ENCODE data around the gene LCN10.

Gene LCN10

DNA sequence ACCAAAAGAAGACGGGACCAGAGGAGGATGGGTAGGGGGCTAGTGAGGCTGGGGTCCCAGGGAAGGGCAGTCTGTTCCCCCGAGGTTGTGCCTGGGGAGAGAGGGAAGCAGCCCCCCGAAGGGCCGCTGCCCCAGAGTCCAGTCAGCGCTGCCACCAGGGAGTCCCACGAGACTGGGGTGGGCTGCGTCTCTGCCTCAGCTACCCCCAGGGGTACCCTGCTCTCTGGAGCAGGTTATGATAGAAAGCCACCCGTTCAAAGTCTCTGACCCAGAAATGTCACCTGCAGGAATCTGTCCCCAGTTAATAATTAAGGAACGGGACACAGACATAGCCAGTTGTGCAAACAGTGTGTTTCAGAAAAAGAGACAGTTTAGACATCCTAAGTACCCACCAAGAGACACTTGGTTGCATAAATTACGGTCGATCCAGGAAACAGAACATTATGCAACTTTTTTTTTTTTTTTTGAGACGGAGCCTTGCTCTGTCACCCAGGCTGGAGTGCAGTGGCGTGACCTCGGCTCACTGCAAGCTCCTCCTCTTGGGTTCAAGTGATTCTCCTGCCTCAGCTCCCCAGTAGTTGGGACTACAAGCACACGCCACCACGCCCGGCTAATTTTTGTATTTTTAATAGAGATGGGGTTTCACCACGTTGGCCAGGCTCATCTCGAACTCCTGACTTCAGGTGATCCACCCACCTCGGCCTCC lies 44.8 kb downstream of the LCN10 start:
- no peak for DNase-seq

DNA sequence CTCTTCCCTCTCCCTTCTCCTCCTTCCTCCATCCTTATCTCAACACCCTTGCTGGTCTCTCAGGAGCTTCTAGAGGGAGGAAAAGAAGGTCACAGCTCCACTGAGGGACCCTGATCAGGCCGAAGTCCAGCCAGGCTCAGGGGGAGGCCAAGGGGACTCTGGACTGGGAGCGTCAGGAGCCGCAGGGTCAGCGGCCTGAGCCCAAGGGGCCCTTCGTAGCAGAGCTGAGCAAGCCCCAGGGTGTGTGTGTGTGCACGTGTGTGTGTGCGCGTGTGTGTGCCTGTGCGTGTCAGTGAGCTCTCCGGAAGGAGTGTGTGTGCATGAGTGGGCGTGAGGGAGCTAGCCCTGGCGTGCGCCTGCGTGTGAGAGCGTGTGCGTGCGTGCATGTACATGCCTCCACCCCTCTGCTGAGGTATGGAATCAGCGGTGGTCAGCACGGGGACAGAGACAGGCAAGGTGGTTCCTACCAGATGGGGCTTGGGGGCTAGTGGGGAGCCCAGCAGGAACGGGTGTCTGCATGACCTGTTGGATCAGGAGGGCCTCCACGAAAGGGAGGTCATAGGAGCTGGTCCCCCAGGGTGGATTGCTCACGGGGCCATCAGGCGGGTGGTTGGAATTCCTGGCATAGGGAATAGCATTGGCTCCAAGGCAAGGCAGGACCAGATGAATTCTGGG lies 45.5 kb downstream of the LCN10 start:
- no peak for DNase-seq

DNA sequence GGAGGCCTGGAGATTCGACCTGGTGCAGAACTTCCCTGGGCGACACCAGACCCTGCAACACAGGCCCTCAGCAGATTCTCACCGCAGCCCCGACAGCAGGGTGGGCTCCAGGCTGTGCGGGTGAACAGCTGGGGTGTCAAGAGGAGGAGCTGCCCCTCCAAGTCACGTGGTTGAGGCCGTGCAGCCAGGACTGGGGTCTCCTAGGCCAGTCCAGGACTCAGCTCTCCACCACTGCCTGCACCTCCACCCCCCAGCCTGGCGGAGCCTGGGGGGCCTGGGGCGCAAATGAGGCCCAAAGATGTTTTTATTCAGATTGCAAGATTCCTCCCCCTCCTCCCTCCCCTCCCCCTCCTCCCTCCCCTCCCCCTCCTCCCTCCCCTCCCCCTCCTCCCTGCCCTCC lies 46.2 kb downstream of the LCN10 start:
- DNase-seq: no peak

DNA sequence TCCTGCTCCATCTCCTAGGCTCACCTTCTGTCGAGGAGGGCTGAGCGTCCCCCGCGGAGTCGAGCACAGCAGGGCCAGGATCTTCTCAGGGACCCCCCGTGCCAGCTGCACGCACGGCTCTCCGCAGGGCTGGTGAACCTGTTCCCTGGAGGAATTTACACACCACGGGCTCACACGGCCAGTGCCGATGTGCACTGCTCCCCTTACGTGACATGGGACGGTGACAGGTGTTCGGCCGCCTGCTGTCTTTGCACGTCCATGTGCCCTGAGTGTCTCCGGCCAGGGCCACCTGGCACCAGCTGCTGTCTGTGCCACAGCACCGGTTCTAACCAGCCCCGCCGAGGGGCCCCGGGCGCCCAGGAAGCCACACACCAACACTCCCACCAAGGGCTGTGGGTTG lies 46.8 kb downstream of the LCN10 start:
- no peak for DNase-seq

DNA sequence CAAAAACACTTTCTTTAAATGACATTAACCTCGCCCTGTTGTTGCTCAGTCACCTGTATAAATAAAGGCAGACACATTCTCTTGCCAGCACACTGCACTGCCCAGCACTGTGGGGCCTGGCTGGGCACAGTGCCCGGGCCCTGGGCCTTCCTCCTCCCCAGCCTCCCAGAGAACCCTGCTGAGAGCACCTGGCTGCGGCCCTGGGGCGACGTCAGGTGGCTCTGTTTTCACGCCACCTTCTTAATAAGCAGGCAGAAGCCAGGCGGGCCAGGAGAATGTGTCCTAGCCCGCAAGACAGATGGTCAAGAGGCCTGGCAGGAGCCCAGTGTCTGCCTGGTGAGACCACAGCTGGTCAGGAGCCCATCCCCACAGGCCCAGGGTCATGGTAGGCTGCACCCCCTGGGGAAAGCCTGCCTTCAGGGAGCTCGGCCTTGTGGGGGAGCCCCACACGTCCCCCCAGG lies 47.3 kb downstream of the LCN10 start:
- no peak for DNase-seq

DNA sequence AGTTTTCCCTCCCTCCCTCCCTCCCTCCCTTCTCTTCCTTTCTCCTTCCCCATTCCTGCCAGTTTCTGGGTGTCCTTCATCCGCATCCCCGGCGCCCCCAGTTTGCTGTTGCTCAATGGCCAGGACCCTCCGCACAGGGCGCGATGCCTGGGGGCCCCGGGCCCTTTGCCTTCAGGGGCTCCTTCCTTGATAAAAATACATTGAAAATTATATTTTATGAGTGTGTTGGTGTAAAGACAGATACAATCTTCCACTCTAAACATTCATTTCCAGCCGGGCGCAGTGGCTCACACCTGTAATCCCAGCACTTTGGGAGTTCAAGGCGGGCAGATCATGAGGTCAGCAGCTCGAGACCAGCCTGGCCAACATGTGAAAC lies 47.9 kb downstream of the LCN10 start:
- no peak for DNase-seq

DNA sequence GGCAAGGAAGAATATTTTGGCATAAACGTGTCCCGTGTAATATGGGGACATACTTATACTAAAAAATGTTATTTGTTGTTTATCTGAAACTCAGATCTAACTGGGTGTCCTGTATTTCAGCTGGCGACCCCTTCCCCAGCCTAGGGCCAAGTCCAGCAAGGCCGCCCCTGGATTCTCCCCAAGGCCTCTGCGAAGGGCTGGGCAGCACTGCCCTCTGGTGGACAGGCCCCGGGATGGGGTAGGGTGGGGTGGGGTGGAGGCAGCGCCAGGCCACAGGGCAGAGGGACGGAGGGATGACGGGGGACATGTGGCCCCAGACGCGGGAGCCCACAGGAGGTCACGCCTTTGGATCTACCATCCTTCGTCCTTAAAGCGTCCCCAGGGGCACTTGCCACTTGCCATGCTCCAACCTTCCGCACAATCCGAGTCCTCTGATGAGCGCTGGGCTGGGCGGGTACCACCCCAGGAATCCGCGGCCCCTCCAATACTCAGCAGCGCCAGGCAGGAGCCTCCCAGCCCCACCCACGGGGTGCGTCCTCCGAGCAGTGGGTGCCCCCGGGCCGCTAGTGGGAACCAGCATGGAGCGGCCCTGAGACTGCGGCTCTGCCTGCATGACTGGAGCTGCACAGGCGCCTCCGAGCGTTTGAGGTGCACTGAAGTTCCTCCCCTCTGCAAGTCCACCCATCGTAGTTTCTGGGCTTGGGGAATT lies 48.4 kb downstream of the LCN10 start:
- DNase-seq: peak; percentile 38

DNA sequence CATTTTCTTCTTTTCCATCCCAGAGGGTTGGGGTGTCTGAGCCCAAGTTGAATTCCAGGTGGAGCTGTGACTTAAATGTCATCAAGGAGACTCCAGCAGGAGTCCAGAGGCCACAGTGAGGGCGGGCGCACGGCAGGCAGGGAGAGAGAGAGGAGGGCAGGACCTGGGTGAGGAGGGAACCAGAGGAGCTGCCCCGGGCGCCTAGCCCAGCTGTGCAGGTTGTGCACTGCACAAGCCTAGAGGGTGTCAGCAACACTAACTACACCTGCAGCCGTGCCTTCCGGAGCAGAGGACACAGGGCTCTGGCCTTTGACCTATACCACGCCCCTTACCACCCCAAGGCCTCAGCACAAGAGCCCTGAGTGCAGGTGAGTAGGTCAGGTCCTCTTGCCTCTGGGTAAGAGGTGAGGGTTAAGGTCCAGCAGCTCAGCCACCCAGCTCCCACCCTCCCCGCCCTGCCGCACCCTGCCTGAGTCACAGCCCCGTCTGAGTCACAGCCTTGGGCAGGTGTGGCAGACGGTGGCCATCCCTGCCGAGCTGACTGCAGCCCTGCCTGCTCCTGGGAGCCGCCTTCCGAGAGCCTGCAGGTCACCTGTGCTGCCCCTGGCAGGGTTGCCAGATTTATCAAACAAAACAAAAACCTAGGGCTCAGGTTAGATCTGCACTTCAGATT lies 49.1 kb downstream of the LCN10 start:
- DNase-seq: no peak

DNA sequence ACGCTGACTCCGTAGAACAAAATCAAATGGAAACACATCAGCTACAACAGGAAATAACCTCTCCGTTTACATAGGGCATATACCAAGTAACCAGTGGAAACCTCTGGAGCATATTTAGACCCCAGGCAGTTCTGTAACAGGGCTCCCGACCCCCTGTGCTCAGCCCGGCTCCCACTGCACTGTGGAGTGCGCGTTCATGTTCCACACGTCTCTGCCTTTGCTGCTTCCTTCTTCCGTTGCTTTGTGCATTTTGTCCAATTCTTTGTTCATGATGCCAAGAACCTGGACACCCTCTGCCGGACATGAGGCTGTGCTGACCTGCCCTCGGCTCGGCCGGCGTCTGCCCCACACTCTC lies 49.6 kb downstream of the LCN10 start:
- no peak for DNase-seq

DNA sequence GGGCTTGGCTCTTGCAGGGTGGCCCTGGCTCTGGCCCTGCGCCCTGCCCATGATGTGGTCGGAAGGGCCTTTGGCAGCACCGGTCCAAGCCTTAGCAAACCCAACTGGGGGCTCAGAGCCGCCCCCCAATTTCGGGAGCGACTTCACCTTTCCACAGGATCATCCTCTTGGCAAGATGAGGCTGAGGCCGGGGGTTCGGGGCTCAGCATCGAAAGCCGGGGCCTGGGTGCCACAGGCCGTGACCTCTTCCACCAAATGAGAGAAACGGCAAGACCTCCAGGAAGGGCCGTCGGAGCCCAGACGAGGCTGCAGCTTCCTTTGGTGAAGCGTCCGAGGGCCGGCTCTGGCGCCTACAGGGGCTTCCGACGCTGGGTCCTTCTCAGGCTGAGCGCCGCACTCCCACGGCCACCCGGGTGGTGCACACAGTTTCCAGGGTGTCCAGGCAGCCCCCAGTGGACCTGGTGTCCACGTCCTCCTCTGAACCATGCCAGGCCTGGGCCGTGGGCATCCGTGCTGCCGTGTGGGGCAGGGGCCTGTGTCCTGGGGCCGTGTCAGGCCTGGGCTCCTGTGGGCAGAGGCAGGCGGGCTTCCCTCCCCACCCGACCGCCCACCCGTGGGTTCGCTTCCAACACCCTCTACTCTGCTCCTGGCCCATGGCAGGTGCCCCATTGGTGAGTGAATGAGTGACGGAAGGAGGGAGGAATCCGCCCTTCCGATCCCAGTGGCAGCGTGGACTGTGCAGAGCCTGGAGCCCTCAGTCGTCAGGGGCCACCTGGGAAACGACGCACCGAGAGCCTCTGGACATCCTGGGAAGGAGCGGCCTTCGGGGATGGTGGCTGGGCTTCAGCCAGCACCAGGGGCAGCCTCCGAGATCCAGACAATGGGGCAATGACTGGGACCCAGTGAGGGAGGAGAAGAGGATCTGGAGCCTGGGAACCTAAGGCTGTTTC lies 50.3 kb downstream of the LCN10 start:
- DNase-seq: no peak

DNA sequence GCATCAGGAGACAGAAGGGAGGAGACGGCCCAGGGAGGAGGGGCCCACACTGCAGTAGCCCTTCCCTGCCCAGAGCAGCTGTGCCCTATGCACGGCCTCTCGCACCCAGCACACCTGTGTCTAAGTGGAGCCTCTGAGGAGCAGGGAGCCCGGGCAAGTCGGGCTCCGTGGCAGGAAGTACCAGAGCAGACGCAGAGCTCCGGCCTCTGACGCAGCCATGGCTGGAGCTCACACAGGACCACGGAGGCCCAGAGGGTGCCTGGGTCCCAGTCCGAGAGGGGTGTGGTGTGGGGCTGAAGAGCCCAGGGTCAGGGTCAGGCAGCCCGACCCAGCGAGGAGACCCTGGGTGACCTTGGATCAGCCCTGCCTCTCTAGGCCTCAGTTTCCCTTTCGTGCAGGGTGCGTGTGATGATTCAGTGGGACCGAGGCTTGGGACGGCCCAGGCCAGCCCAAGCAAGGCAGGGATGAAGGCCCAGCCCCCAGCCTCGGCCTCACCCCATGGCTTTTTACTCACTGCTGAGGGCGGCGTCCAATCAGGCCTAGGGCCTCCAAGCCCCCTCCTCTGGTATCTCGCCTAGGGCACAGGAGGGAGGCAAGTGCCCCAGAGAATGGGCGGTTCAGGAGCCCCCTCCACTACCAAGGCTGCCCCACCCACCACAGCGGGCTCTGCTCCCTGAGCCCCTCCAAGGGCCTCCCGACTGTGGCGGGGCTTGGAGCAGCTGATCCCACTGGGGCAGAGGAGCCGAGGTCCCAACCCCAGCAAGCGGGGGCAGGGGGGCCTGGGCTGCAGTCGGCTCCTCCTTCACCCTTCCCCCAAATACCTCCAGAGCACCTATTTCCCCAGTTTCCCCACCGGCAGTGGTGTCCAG lies 51.2 kb downstream of the LCN10 start:
- no peak for DNase-seq

DNA sequence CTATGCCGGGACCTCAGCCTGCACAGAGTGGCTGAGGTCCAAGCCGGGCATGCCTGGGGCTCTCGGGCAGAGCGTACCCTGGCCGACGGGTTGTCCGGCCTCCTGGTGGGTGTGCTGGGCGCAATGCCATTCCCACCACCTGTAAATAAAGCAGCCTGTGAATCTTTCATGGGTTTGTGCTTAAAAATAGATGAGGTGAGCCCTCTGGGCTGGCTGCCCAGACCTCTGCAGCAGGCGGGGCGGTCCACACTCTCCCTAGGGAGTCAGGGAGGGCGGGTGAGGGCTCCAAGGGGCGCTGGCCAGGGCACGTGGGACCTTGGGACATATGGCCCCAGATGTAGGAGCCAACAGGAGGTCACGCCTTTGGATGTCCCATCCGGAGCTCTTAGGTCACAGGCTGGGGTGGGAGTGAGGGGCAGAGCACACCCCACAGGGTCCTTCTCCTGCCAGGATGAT lies 51.9 kb downstream of the LCN10 start:
- DNase-seq: no peak

DNA sequence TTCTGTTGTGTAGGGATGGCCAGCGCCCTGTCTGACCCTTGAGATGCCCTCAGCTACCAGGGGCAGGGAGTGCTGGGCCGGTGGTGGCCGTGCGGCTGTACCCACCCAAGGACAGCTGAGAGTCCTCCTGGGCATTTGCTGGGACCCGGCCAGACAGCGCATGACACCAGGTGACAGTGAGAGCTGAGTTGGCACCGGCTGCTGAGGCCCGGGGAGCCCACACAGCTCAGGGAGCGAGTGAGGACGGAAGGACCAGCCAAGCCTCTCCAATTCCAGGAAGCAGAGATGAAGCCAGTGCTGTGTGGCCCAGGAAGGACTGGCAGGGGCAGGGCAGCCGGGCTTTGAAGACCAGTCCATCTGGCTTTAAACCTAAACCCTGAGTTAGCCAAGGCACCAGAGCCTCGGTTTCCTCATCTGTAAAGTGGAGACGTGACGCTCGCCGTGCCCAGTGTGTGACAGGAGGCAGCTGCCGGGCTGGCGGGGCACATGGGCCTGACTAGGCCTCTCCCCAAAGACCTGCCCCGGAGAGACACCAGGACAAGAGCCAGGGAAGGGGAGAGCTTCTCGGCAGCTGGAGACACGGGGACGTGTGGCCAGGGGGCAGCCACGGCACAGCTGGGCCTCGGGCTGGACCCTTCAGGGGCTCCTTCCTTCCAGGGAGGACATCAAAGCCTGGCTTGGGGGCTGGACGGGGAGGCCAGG lies 52.5 kb downstream of the LCN10 start:
- DNase-seq: no peak

DNA sequence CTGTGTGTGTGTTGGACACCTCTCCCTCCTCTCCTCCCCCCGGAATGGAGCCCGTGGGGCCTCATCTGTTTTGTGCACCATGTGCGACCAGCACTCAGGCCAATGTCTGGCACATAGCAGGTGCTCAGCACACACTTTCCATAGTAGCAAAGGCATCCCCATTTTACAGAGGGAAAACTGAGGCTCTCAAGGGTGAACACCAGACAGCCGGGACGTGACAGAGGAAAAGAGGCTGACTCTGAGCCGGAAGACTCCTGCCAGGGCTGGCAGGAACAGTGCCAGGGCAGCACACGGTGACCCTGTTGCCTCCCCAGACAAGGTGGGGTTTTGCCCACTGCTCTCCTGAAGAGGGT lies 53.7 kb downstream of the LCN10 start:
- no peak for DNase-seq

DNA sequence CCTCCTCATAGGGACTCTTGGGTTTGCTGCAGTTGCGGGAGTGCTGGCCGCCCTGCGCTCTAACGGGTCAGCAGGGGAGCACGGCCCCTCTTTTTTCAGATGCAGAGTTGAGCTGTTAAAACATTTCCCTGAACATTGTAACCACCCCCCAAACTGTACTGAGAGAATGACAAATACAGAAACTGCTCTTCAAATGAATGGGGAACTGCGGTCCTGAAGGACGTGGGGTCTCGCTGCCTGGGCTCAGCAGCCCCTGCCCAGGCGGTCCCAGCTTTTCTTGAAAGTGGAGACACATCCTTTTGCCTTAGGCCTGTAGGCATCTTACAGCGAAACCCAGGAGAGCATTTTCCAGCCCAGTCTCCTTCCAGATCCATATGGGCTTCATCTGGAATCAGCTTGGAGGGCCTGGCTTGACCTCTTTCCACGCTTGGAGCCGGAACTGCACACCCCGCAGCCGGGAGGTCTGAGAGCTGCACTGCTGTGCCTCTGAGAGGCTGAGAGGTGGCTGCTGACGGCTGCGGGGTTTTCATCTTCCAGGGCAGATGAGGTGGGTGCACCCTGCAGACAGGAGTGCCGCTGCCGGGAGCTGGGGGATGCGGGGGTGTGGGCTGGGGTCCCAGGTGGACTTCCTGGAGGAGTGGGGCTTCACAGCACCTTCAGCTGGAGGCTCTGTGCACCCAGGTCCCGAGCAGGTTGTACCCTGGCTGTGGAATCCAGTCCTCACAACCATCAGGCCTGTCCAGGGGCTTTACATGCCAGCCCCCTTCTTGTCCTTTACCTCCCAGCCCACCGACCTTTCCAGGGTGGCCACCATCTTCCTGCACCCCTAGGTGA lies 54.2 kb downstream of the LCN10 start:
- DNase-seq: no peak
